IPS-18c (cell line): ENCODE measurements around the gene MRPL53.

Experiments
- H3K4me3 ChIP-seq: 2 replicates; pipeline ENCODE4 v1.7.0; 2013; ENCODE audit warnings: low read depth, mild to moderate bottlenecking, low read length, moderate library complexity; ENCODE audit not compliant: insufficient read depth
- H3K9me3 ChIP-seq: one replicate; pipeline ENCODE4 v1.6.1; 2013; ENCODE audit warnings: mild to moderate bottlenecking, low read length, moderate library complexity; ENCODE audit not compliant: control insufficient read depth, insufficient read depth

MRPL53 gene

GRCh38 chr2:74424139-74424992, 48.1 kb downstream of the MRPL53 start:
- no peaks in the 10 kb centered on the region for H3K9me3 ChIP-seq
- no peak overlapping the region for H3K4me3 ChIP-seq

- Histone ChIP-seq H3K4me3 (no peak overlapping the region), H3K9me3 (no peaks in the 10 kb centered on the region)
Measured at GRCh38 chr2:74423231-74424095, 49.0 kb downstream of the MRPL53 start.
